ENCODE results near the gene NCBP2L. TPM values are rescaled to one million over a fixed set of nuclear protein-coding genes. Genes with fewer than 3 reads are reported as not detected.
"Not testable (repeated sequence)": the region's sequence is repeated elsewhere in the genome, so short reads cannot be mapped to it uniquely, and the experiment has no call there.

Gene NCBP2L
- total and polyA plus RNA-seq, 11 donors, result not detected

DNA sequence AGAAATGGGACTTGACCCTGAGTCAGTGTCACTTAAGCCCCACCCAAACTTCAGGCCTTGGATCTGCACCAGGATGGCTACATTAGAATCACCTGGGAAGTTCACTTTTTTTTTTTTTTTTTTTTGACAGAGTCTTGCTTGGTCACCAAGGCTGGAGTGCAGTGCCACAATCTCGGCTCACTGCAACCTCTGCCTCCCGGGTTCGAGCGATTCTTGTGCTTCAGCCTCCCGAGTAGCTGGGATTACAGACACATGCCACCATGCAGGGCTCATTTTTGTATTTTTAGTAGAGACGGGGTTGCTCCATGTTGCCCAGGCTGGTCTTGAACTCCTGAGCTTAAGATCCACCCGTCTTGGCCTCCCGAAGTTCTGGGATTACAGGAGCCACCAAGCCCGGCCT, 3.0 kb downstream of the NCBP2L start:
- peaks cover 0 to 18% (median 0%) of the 10 kb centered on the region in 9 donors for H3K27me3 ChIP-seq
- no peak overlapping the region for H3K4me3 ChIP-seq
- no peak for TF ChIP-seq POLR2A (IDR thresholded peaks at IDR 0.05)
- no peak for TF ChIP-seq CTCF (IDR thresholded peaks at IDR 0.05)
- DNase-seq (no peak), ATAC-seq (no peak)
- H3K9me3 ChIP-seq, result no peaks in the 10 kb centered on the region
- no peak overlapping the region for H3K27ac ChIP-seq
- H3K4me1 ChIP-seq, result peaks cover 0 to 8% (median 0%) of the 10 kb centered on the region in 12 donors
- WGBS, 4 donors, result 86 to 99% (median 94%) methylated on average over 9 of the region's 9 CpGs
- no peaks in the 10 kb centered on the region for H3K36me3 ChIP-seq
- intact Hi-C loops (cut with DNase I), result loop anchor here in 1 of 10 donors (10.0 kb wide), 1 partner anchor 756 kb away; no protein-coding TSS in a partner anchor

DNA sequence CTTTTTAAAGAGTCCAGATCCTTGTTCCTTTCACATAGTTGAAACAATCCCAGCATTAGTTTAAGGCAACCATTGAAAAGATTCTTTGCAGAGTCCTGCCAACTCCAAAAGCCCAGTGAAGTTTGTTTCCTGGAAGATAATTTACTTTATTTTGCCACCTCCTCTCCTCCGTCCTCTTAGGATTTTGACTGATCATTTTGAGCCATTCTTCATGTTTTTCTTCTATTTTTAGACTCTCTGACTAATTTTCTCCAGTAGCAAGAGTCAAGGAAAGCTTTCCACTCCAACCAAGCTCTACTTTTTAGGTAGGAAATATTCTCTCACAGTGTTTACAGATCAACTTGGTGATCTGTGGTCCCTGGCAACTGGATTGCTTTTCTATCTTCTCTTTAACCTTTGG, 10.3 kb downstream of the NCBP2L start:
- intact Hi-C loops (cut with DNase I), result loop anchor here in 2 of 10 donors (5.0 to 10.0 kb wide), 2 partner anchors 104 to 763 kb away; no protein-coding TSS in a partner anchor
- peak in 1 of 4 donors; percentile 9 for ATAC-seq
- Histone ChIP-seq H3K4me1 (no peaks in the 10 kb centered on the region), H3K27me3 (peaks cover 0 to 20% (median 0%) of the 10 kb centered on the region in 9 donors), H3K36me3 (no peaks in the 10 kb centered on the region), H3K27ac (no peak overlapping the region), H3K9me3 (no peaks in the 10 kb centered on the region), H3K4me3 (no peak overlapping the region)
- no peak for TF ChIP-seq CTCF (IDR thresholded peaks at IDR 0.05)
- no peak for TF ChIP-seq POLR2A (IDR thresholded peaks at IDR 0.05)
- WGBS, 4 donors, result 13 to 56% (median 36%) methylated on average over 1 of the region's 1 CpG
- DNase-seq, result no peak

DNA sequence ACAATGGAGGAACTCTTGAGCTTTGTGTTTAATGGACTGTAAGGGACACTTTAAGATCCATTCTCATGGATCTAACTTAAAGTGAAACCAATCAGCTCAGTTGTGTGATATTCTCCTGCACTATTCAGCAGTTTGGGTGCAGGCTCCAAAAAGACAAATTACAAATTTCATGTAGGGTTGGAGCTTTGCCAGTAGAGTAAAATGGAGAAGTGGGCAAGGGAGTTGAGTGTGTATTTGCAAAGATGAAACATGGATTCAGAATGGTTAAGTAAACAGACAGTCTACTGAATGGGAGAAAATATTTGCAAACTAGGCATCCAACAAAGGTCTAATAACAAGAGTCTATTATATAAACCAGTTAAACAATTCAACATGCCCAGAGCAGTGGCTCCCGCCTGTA, 26.9 kb downstream of the NCBP2L start:
- H3K4me1 ChIP-seq, result no peaks in the 10 kb centered on the region
- WGBS, 4 donors, result 65 to 100% (median 82%) methylated on average over 1 of the region's 1 CpG
- DNase-seq (no peak), ATAC-seq (no peak)
- intact Hi-C loops (cut with DNase I), result no loop called here
- H3K4me3 ChIP-seq, result no peak overlapping the region
- no peaks in the 10 kb centered on the region for H3K36me3 ChIP-seq
- peaks cover 0 to 27% (median 0%) of the 10 kb centered on the region in 12 donors for H3K9me3 ChIP-seq
- peaks cover 0 to 12% (median 0%) of the 10 kb centered on the region in 9 donors for H3K27me3 ChIP-seq
- TF ChIP-seq CTCF (IDR thresholded peaks at IDR 0.05), result no peak
- TF ChIP-seq POLR2A (IDR thresholded peaks at IDR 0.05), result no peak
- no peak overlapping the region for H3K27ac ChIP-seq

DNA sequence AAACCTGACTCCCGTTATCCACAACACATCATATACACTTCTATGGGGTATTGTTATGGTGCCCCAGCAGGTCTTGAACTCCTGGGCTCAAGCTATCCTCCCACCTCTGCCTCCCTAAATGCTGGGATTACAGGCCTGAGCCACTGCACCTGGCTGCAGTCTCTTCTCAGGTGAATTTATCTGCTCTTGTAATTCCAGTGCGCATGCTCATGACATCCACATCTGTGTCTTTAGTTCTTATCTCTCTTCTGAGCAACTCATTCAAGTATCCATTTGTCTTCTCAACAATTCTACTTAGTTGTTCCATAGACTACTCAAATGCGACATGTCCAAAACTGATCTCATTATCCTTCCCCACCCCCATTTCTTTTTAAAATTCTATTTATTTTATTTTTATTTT, 27.6 kb downstream of the NCBP2L start:
- no peak for DNase-seq
- H3K4me3 ChIP-seq, result no peak overlapping the region
- intact Hi-C loops (cut with DNase I), result no loop called here
- peaks cover 0 to 11% (median 0%) of the 10 kb centered on the region in 9 donors for H3K27me3 ChIP-seq
- H3K9me3 ChIP-seq, result peaks cover 0 to 27% (median 0%) of the 10 kb centered on the region in 12 donors
- no peak for ATAC-seq
- no peaks in the 10 kb centered on the region for H3K4me1 ChIP-seq
- no peak for TF ChIP-seq CTCF (IDR thresholded peaks at IDR 0.05)
- TF ChIP-seq POLR2A (IDR thresholded peaks at IDR 0.05), result no peak
- H3K36me3 ChIP-seq, result no peaks in the 10 kb centered on the region
- 77 to 88% (median 85%) methylated on average over 3 of the region's 3 CpGs for WGBS, 4 donors
- H3K27ac ChIP-seq, result no peak overlapping the region

- H3K36me3 ChIP-seq; H3K4me1 ChIP-seq; DNase-seq; ATAC-seq; H3K4me3 ChIP-seq; intact Hi-C loops (cut with DNase I); H3K9me3 ChIP-seq; H3K27ac ChIP-seq: not testable (repeated sequence)
- 82 to 94% (median 88%) methylated on average over 10 of the region's 10 CpGs for WGBS, 4 donors
- H3K27me3 ChIP-seq, result peaks cover 0 to 28% (median 0%) of the 10 kb centered on the region in 9 donors
Observed at GRCh38 chrX:107810053-107810452, 32.5 kb downstream of the NCBP2L start.

Measured in heart left ventricle (tissue), 16 donors.